GM12872 (cell line): ENCODE results near the gene RASEF.

Experiments used
- TF ChIP-seq, protein P1 (sequence below): IDR thresholded peaks from 3 replicates; pipeline ENCODE4 v1.5.1; 2011; ENCODE audit warnings: low read depth, mild to moderate bottlenecking, low read length, moderate library complexity; ENCODE audit not compliant: insufficient read depth

Gene RASEF

DNA sequence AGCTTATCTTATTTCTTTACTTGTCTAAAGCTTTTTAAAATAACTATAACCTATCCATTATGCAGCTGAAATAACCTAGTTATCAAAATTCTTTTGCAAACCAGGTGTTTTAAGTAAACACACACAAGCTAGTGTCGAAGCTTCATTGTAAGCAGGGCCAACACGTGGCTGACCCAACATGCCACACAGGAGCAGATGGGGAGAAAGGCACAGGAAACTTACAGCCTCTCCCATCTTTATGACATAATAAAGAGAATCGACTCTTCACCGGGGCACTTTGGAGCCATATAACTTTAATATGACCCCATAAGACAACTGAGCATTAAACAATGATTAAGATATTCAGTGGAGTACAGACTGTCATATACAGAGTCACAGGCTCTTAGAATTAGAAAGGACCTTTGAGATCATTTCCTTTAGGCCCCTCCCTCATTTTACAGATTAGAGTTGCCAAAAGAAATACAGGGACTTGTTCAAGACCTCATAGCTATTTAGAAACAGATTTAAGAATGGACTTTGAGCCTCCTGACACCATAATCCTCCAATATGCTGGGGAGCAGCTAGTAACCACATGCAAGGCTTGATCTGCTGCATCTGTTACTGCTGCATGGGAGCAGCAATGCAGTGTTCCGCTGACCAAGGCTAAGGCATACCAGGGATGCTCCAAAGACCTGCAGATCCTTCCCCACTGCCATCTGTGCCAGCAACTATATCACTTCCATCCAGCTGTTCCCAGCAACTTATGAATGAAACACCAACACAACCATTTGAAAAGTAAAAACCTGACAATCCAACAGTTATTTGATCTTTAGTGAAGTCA is 75.4 kb downstream of the RASEF start:
- TF ChIP-seq, protein P1, sequence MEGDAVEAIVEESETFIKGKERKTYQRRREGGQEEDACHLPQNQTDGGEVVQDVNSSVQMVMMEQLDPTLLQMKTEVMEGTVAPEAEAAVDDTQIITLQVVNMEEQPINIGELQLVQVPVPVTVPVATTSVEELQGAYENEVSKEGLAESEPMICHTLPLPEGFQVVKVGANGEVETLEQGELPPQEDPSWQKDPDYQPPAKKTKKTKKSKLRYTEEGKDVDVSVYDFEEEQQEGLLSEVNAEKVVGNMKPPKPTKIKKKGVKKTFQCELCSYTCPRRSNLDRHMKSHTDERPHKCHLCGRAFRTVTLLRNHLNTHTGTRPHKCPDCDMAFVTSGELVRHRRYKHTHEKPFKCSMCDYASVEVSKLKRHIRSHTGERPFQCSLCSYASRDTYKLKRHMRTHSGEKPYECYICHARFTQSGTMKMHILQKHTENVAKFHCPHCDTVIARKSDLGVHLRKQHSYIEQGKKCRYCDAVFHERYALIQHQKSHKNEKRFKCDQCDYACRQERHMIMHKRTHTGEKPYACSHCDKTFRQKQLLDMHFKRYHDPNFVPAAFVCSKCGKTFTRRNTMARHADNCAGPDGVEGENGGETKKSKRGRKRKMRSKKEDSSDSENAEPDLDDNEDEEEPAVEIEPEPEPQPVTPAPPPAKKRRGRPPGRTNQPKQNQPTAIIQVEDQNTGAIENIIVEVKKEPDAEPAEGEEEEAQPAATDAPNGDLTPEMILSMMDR, result no peak

DNA sequence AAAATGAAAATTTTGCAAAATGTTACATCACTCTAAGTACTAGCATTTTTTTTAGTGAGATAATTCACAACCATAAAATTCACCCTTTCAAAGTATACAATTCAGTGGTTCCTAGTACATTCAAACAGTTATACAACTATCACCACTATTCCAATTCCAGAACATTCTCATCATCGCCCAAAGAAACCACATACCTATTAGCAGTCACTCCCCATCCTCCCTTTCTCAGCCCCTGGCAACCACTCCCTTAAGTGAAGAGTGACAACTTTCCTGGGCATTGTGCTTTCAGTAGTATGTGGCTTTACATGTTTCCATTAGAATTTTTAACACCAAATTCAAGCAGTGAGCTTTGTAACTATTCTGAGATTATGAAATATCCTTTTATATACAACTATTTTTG is 81.4 kb downstream of the RASEF start:
- TF ChIP-seq, protein P1, result no peak

DNA sequence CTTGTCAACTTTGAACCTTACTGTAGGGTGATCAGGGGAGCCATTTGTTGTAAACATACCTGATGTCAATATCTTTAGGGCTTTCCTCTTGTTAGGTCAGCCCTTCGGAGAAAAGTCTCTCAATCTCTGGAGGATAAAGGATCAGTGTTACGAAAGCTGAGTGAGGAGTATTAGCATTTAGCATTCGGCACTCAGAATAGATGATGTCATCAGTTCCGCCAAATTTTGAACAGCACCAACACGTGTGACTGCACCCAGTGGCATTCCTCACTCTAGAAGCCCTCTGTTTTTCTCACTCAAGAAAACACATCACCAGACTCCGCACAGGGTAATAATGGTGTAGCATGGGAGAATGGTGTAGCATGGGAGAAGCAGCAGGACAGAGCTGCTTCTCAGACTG is 87.8 kb downstream of the RASEF start:
- TF ChIP-seq, protein P1, result no peak

DNA sequence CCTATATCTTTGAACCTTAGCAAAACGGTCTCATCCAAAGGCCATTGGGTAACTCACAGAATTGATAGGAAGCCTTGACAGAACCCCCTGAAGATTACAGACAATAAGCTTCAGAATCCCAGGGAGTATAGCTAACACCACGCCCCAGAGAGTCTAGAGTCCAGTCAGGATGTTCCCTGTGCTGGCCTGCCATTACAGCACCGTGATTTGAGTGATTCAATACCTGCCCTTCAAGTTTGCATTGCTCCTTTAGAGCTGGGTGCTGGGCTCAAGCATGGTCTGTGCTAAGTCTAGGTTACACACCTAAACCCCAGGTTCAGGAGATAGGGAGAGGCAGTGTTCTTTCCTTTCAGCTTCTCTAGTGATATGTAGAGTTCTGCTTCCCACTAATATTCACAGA is 90.5 kb downstream of the RASEF start:
- TF ChIP-seq, protein P1, result no peak

GRCh38 chr9:82970359-82970758 is 92.6 kb downstream of the RASEF start:
- TF ChIP-seq, protein P1, result no peak

GRCh38 chr9:82969291-82969690 is 93.7 kb downstream of the RASEF start:
- TF ChIP-seq, protein P1, result no peak

- TF ChIP-seq, protein P1, result no peak
These were observed 94.1 kb downstream of the RASEF start for GRCh38 chr9:82968816-82969215.
